GM21360 (cell line): Measurements from ENCODE around the gene MLEC.
"Not testable (repeated sequence)": the region's sequence is repeated elsewhere in the genome, so short reads cannot be mapped to it uniquely, and the experiment has no call there.

ENCODE experiments used
- ATAC-seq: cut with Tn5 transposase; IDR thresholded peaks from one replicate; pipeline ENCODE4 v1.9.1; 2021; ENCODE audit warnings: mild to moderate bottlenecking, moderate library complexity; ENCODE audit not compliant: unreplicated experiment

The MLEC gene

GRCh38 chr12:120720234-120720986 is 33.5 kb downstream of the MLEC start:
- no peak for ATAC-seq

GRCh38 chr12:120720987-120721801 is 34.2 kb downstream of the MLEC start:
- no peak for ATAC-seq

GRCh38 chr12:120721866-120722265 is 34.9 kb downstream of the MLEC start:
- ATAC-seq, result no peak

GRCh38 chr12:120722784-120723183 is 35.8 kb downstream of the MLEC start:
- ATAC-seq, result no peak

DNA sequence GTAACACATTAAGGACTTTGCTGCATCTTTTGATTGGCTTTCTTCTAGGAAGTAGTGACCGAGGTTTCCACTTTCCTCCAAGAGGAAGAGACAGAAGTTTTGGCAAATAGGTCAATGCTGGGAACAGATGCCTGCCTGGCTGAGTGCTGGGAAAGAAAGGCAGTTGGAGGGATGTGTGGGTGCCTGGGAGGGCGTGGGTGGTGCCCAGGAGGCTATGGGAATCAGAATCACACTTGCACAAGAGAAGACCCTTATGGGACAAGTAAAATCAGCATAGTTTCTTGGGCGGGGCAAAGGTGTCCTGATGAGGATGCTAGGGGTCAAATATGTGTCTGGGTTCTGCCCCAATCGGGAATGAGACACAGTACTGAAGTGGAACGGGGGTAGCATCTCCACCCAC is 37.8 kb downstream of the MLEC start:
- no peak for ATAC-seq

DNA sequence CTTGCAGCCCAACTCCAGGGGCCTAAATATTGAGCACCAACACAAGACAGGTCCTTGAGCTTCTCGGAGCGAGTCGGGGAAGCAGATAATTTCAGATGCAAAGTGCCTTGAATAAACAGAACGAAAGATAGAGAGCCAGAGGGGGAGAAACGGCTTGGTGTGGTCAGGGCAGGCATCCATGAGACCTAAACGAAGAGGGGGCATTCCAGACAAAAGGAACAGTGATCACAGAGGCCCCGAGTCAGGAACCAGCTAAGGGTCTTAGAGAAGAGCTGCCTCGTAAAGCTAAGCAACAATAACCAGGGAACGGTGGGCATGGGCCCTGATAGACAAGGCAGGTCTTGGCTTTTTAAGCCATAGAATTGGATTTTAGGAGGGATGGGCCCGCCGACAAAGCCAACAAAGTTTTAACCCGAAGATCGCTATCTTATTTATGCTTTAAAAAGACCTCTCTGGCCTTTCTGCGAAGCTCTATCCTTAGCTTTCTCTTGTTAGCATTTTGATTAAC is 38.3 kb downstream of the MLEC start:
- no peak for ATAC-seq

- peak; percentile 96 for ATAC-seq
These were observed 38.9 kb downstream of the MLEC start, which contains the start of gene ACADS for GRCh38 chr12:120725659-120726509. TSS of gene ACADS (plus strand) at chr12:120725826. CDS start at chr12:120725886, 60 bp downstream.

- no peak for ATAC-seq
These were observed 39.5 kb downstream of the MLEC start for GRCh38 chr12:120726510-120726793.

DNA sequence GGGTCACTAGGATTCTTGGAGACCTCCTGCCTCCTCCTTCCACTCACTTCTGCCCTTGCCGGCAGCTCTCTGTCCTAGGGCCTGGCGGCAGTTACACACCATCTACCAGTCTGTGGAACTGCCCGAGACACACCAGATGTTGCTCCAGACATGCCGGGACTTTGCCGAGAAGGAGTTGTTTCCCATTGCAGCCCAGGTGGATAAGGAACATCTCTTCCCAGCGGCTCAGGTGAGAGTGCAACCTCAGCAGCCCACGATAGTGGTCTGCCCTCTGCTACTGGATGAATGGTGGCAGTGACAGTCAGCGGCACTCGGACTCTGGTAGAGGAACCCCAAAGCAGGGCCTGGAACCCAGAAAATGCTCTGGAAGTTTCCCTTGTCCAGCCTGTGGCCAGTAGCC is 40.0 kb downstream of the MLEC start:
- no peak for ATAC-seq

- not testable (repeated sequence) for ATAC-seq
These were observed 45.2 kb downstream of the MLEC start for GRCh38 chr12:120732198-120732597.

DNA sequence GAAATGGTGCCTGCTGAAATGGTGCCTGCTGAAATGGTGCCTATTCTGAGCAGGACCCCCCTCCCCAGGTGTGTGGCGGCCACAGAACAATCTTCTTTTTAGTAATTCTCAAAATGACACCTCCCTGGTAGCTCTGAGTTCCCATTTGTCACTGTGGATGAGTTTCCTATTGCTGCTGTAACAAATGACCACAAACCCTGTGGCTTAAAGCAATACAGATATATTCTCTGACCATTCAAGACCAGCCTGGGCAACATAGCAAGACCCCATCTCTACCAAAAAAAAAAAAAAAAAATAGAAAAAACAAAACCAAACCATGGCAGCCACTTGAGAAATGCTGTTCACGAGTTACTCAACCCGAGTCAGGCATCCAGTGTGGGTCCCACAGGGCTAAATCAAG is 46.6 kb downstream of the MLEC start:
- ATAC-seq, result no peak

DNA sequence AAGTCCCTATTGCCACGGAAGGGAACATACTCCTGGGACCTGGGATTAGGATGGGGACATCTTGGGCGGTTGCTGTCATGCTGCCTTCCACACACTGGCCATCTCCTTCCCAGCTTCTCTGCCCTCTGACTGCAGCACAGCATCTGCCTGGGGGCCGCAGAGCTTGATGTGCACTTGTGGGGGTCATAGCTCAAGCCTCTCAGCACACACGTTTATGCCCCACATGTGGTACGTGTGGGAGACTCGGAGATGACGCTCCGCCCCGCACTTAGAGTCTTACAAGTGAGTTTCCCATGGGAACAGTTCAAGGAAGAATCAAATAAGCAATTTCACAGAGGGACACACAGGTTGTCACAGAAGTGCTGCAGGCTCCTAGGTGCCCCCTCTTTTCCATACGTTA is 47.3 kb downstream of the MLEC start:
- no peak for ATAC-seq

DNA sequence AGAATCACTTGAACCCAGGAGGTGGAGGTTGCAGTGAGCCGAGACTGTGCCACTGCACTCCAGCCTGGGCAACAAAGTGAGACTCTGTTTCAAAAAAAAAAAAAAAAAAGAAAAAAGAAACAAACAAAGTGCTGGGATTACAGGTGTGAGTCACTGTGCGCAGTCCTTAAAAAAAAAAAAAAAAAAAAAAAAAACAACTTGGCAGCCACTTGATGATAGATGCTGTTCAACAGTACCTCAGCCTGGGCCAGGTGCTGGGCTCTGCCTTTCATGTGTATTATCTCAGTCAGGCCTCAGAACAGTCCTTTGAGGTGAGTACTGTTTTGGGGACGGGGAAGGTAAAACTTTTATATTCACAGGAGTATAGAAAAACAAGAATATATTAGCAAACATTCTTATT is 48.2 kb downstream of the MLEC start:
- ATAC-seq, result no peak

GRCh38 chr12:120736404-120737331 is 49.7 kb downstream of the MLEC start:
- no peak for ATAC-seq

DNA sequence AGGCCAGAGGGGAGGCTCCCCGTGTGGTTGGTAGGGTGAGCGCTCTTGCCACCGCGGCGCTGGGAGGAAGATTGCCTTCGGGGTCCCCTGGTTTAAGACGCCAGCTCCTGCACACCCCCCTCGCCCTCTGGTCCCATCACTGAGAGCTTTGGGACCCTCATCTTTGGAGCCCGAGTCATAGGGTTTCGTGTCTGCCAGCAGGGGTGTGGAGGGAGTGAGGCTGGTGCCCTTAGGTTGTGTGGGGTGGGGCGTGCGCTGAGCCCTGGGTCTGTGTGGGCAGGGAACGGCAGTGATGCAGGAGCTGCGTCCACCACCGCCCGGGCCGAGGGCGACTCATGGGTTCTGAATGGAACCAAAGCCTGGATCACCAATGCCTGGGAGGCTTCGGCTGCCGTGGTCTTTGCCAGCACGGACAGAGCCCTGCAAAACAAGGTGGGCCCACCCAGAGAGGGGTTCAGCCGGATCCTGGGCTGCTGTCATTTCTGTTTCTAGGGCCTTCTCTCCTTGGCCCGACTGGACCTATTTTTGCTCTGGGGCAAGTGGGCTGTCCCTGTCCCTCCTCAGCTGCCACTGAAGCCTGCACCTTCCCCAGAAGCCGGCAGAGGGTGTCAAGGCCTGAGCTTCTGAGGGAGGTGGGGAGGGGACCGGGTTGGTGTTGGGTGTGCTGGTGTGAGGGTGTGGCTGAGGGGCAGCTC is 50.8 kb downstream of the MLEC start:
- no peak for ATAC-seq

DNA sequence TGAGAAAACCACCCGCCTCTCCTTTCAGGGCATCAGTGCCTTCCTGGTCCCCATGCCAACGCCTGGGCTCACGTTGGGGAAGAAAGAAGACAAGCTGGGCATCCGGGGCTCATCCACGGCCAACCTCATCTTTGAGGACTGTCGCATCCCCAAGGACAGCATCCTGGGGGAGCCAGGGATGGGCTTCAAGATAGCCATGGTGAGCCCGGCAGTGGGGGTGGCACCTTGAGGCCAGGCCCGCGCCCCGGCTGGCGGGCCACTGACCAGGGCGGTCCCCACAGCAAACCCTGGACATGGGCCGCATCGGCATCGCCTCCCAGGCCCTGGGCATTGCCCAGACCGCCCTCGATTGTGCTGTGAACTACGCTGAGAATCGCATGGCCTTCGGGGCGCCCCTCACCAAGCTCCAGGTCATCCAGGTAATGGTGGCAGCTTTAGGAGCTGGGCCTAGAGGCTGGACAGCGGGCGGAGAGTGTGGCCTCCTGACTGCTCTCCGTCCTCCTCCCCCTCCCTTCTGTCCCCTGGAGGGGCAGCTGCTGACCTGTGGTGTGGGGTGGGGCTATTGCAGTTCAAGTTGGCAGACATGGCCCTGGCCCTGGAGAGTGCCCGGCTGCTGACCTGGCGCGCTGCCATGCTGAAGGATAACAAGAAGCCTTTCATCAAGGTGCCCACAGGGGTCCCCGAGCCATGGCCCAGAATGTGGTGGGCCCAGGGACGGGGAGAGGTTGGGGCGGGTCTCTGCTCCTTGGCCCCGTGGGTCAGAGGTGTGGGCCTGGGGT is 51.5 kb downstream of the MLEC start:
- no peak for ATAC-seq

DNA sequence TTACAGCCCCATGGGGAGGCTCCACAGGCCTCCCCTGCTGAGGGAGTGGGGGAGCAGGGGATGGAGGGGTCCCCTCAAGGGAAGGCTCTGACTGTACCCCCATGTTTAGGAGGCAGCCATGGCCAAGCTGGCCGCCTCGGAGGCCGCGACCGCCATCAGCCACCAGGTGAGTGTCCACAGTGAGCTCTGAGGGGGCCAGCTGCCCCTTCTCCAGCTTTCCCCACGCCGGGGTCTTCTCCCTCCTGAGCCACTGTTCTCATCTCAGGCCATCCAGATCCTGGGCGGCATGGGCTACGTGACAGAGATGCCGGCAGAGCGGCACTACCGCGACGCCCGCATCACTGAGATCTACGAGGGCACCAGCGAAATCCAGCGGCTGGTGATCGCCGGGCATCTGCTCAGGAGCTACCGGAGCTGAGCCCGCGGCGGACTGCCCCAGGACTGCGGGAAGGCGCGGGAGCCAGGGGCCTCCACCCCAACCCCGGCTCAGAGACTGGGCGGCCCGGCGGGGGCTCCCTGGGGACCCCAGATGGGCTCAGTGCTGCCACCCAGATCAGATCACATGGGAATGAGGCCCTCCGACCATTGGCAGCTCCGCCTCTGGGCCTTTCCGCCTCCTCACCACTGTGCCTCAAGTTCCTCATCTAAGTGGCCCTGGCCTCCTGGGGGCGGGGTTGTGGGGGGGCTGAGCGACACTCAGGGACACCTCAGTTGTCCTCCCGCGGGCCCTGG is 52.2 kb downstream of the MLEC start:
- no peak for ATAC-seq
